WTC11 (cell line): Measurements from ENCODE around the gene HRCT1. TPM values are rescaled to one million over a fixed set of nuclear protein-coding genes. Genes with fewer than 3 reads are reported as not detected.

Experiments
- ATAC-seq: fragments of 200-7000 bp; cut with Tn5 transposase; 2 replicates; pipeline ENCODE4 v1.10.0; 2021; ENCODE audit warnings: mild to moderate bottlenecking, moderate library complexity
- CTCF ChIA-PET: fragments of 300-600 bp; sonication (Branson Sonifier 250); formaldehyde crosslinking; loops from one replicate; lab custom pipeline; 2021; ENCODE audit warnings: antibody characterized with exemption; lab: Charles Lee
- POLR2A ChIA-PET: fragments of 350-600 bp; sonication (Branson Sonifier 250); formaldehyde crosslinking; loops from one replicate; lab custom pipeline; 2021; ENCODE audit warnings: antibody characterized with exemption; lab: Charles Lee
- DNase-seq: peaks from one replicate; pipeline ENCODE4 v3.0.0; 2021; ENCODE audit warnings: low spot score
- H3K27ac Mint-ChIP-seq: 2 replicates; pipeline ENCODE4 v1.8.0; 2021; ENCODE audit warnings: mixed read lengths
- H3K27me3 Mint-ChIP-seq: 2 replicates; pipeline ENCODE4 v1.8.0; 2021; ENCODE audit warnings: low read depth, mild to moderate bottlenecking, moderate library complexity, mixed read lengths
- H3K36me3 Mint-ChIP-seq: 2 replicates; pipeline ENCODE4 v1.8.0; 2021; ENCODE audit warnings: mixed read lengths
- H3K4me1 Mint-ChIP-seq: 2 replicates; pipeline ENCODE4 v1.8.0; 2022; ENCODE audit warnings: mixed read lengths
- H3K4me3 Mint-ChIP-seq: 2 replicates; pipeline ENCODE4 v1.8.0; 2021; ENCODE audit warnings: mild to moderate bottlenecking, moderate library complexity, mixed read lengths
- H3K9me3 Mint-ChIP-seq: 2 replicates; pipeline ENCODE4 v1.8.0; 2021; ENCODE audit warnings: mixed read lengths
- ARID4B ChIP-seq: sonication (generic); formaldehyde crosslinking; IDR thresholded peaks from 2 replicates; pipeline ENCODE4 v1.8.0; 2023; ENCODE audit warnings: missing genetic modification reagents, mild to moderate bottlenecking, borderline replicate concordance
- ATF2 ChIP-seq: sonication (generic); formaldehyde crosslinking; IDR thresholded peaks from 2 replicates; pipeline ENCODE4 v1.8.1; 2022; ENCODE audit warnings: low read depth, missing genetic modification reagents, borderline replicate concordance
- ATF6 ChIP-seq: sonication (generic); formaldehyde crosslinking; IDR thresholded peaks from 2 replicates; pipeline ENCODE4 v1.8.1; 2023; ENCODE audit warnings: mild to moderate bottlenecking, missing genetic modification reagents
- CBFB ChIP-seq: sonication (generic); formaldehyde crosslinking; IDR thresholded peaks from 2 replicates; pipeline ENCODE4 v1.8.1; 2022; ENCODE audit warnings: mild to moderate bottlenecking, low read depth, missing genetic modification reagents
- CTCF ChIP-seq: fragments of 200-600 bp; IDR thresholded peaks from 2 replicates; pipeline ENCODE4 v1.8.0; 2022; ENCODE audit warnings: antibody characterized with exemption
- HMGXB4 ChIP-seq: sonication (generic); formaldehyde crosslinking; IDR thresholded peaks from 2 replicates; pipeline ENCODE4 v1.8.1; 2023; ENCODE audit warnings: mild to moderate bottlenecking, moderate library complexity, missing genetic modification reagents
- NR1H2 ChIP-seq: sonication (generic); formaldehyde crosslinking; IDR thresholded peaks from 2 replicates; pipeline ENCODE4 v1.9.0; 2021; ENCODE audit warnings: mild to moderate bottlenecking, moderate library complexity, missing genetic modification reagents
- NR3C1 ChIP-seq: sonication (generic); formaldehyde crosslinking; conservative IDR thresholded peaks from 2 replicates; pipeline ENCODE4 v1.8.1; 2023; ENCODE audit warnings: low read depth, mild to moderate bottlenecking, missing genetic modification reagents
- PREB ChIP-seq: sonication (generic); formaldehyde crosslinking; IDR thresholded peaks from 2 replicates; pipeline ENCODE4 v1.8.1; 2022; ENCODE audit warnings: mild to moderate bottlenecking, missing genetic modification reagents, moderate library complexity, borderline replicate concordance
- TCF7 ChIP-seq: sonication (generic); formaldehyde crosslinking; IDR thresholded peaks from 2 replicates; pipeline ENCODE4 v1.8.0; 2022; ENCODE audit warnings: mild to moderate bottlenecking, low read depth, missing genetic modification reagents, moderate library complexity
- TEAD1 ChIP-seq: sonication (generic); formaldehyde crosslinking; IDR thresholded peaks from 2 replicates; pipeline ENCODE4 v1.8.0; 2022; ENCODE audit warnings: mild to moderate bottlenecking, missing genetic modification reagents
- ZNF232 ChIP-seq: sonication (generic); formaldehyde crosslinking; IDR thresholded peaks from 2 replicates; pipeline ENCODE4 v1.8.0; 2022; ENCODE audit warnings: mild to moderate bottlenecking, missing genetic modification reagents
- ZNF281 ChIP-seq: sonication (generic); formaldehyde crosslinking; IDR thresholded peaks from 2 replicates; pipeline ENCODE4 v1.8.0; 2023; ENCODE audit warnings: mild to moderate bottlenecking, missing genetic modification reagents
- ZNF423 ChIP-seq: fragments of 250-450 bp; sonication (Bioruptor Pico); IDR thresholded peaks from 2 replicates; pipeline ENCODE4 v2.1.2; 2022; ENCODE audit warnings: mild to moderate bottlenecking, moderate library complexity
- total RNA-seq: library from RNA; stranded (reverse); gene quantifications from 3 replicates; pipeline ENCODE4 v1.2.3, GENCODE V29; 2021

Gene HRCT1
- total RNA-seq, 1 experiment from 2014 or later: not detected

GRCh38 chr9:35930521-35930920 is 24.5 kb downstream of the HRCT1 start:
- H3K27ac Mint-ChIP-seq: no peak overlapping the region
- POLR2A ChIA-PET: no interaction called here
- TF ChIP-seq TEAD1 (CRISPR knock-in tag): no peak
- no peak for TF ChIP-seq PREB (CRISPR knock-in tag)
- H3K27me3 Mint-ChIP-seq: peaks cover 14% of the 10 kb centered on the region
- no peak overlapping the region for H3K4me3 Mint-ChIP-seq
- no peaks in the 10 kb centered on the region for H3K9me3 Mint-ChIP-seq
- CTCF ChIA-PET: interaction anchor here (1.1 to 2.7 kb wide), 2 partner anchors 15 to 27 kb away, joined by 3 to 10 read pairs; no protein-coding TSS in a partner anchor
- DNase-seq: no peak
- H3K36me3 Mint-ChIP-seq: no peaks in the 10 kb centered on the region
- no peaks in the 10 kb centered on the region for H3K4me1 Mint-ChIP-seq
- ATAC-seq: no peak

GRCh38 chr9:35930989-35931388 is 25.0 kb downstream of the HRCT1 start:
- Mint-ChIP-seq H3K36me3 (no peaks in the 10 kb centered on the region), H3K27ac (no peak overlapping the region), H3K9me3 (no peaks in the 10 kb centered on the region), H3K4me3 (no peak overlapping the region), H3K27me3 (peaks cover 14% of the 10 kb centered on the region), H3K4me1 (no peaks in the 10 kb centered on the region)
- ChIA-PET POLR2A (no interaction called here), CTCF (interaction anchor here (2.7 kb wide), 1 partner anchor 14 kb away, joined by 10 read pairs; no protein-coding TSS in a partner anchor)
- DNase-seq: no peak
- no peak for ATAC-seq
- TF ChIP-seq TCF7 (CRISPR knock-in tag): no peak
- TF ChIP-seq ARID4B: no peak
- TF ChIP-seq NR1H2 (CRISPR knock-in tag): no peak
- no peak for TF ChIP-seq ZNF423
- no peak for TF ChIP-seq CTCF
- TF ChIP-seq ZNF281 (CRISPR knock-in tag): no peak
- no peak for TF ChIP-seq NR3C1 (CRISPR knock-in tag)
- TF ChIP-seq HMGXB4 (CRISPR knock-in tag): no peak
- TF ChIP-seq CBFB (CRISPR knock-in tag): no peak
- TF ChIP-seq ZNF232: no peak
- TF ChIP-seq ATF2 (CRISPR knock-in tag): no peak
- TF ChIP-seq ATF6 (CRISPR knock-in tag): no peak
